CD4-positive, alpha-beta memory T cell (primary cell): ENCODE measurements around the gene BOD1L1. TPM values are rescaled to one million over a fixed set of nuclear protein-coding genes. Genes with fewer than 3 reads are reported as not detected.

Source experiments
- CTCF ChIA-PET: fragments of 350-600 bp; sonication (Branson Sonifier 250); formaldehyde crosslinking; loops from one replicate; lab custom pipeline; 2021; ENCODE audit warnings: inconsistent platforms; ENCODE audit not compliant: partially characterized antibody; lab: Charles Lee
- POLR2A ChIA-PET: fragments of 350-600 bp; sonication (Branson Sonifier 250); formaldehyde crosslinking; loops from one replicate; lab custom pipeline; 2021; ENCODE audit not compliant: partially characterized antibody; lab: Charles Lee
- DNase-seq, 5 donors: peaks; one replicate each; pipeline versions ENCODE4 v3.0.0 to v3.0.0-alpha.2; 2020 to 2022; ENCODE audit warnings: mixed read lengths in 1 of 5
- H3K27ac ChIP-seq: one replicate; pipeline ENCODE4 v1.7.0; 2013; ENCODE audit warnings: low read depth, low read length
- H3K27me3 ChIP-seq: 2 replicates; pipeline ENCODE4 v1.7.0; 2013; ENCODE audit warnings: mild to moderate bottlenecking, low read length, moderate library complexity; ENCODE audit not compliant: insufficient read depth
- H3K36me3 ChIP-seq: 2 replicates; pipeline ENCODE4 v1.7.0; 2013; ENCODE audit warnings: mild to moderate bottlenecking, low read length, moderate library complexity; ENCODE audit not compliant: insufficient read depth
- H3K4me1 ChIP-seq: 2 replicates; pipeline ENCODE4 v1.7.0; 2013; ENCODE audit warnings: mild to moderate bottlenecking, low read length, moderate library complexity; ENCODE audit not compliant: insufficient read depth
- H3K4me3 ChIP-seq, 2 donors: one replicate each; pipeline ENCODE4 v1.7.0; 2013; ENCODE audit warnings: low read length in 2 of 2, mild to moderate bottlenecking in 1 of 2
- H3K9me3 ChIP-seq, 2 donors: one replicate each; pipeline ENCODE4 v1.7.0; 2013; ENCODE audit warnings: low read length in 2 of 2, control low read depth in 1 of 2; ENCODE audit not compliant: control insufficient read depth in 1 of 2
- H3K27ac Mint-ChIP-seq, 7 donors: one replicate each; pipeline ENCODE4 v1.8.0; 2020 to 2021; ENCODE audit warnings: mixed read lengths in 7 of 7, mild to moderate bottlenecking in 6 of 7, inconsistent platforms in 3 of 7, moderate library complexity in 3 of 7
- H3K27me3 Mint-ChIP-seq, 2 donors: one replicate each; pipeline ENCODE4 v1.8.0; 2020 to 2021; ENCODE audit warnings: mixed read lengths in 2 of 2
- H3K36me3 Mint-ChIP-seq, 2 donors: one replicate each; pipeline ENCODE4 v1.8.0; 2020 to 2021; ENCODE audit warnings: mixed read lengths in 2 of 2, inconsistent platforms in 1 of 2, mild to moderate bottlenecking in 1 of 2
- H3K4me1 Mint-ChIP-seq, 4 donors: one replicate each; pipeline ENCODE4 v1.8.0; 2020 to 2021; ENCODE audit warnings: mixed read lengths in 4 of 4, mild to moderate bottlenecking in 1 of 4
- H3K4me3 Mint-ChIP-seq, 8 donors: one replicate each; pipeline ENCODE4 v1.8.0; 2020 to 2021; ENCODE audit warnings: mixed read lengths in 8 of 8, mild to moderate bottlenecking in 7 of 8, moderate library complexity in 6 of 8, inconsistent platforms in 3 of 8
- H3K9me3 Mint-ChIP-seq, 8 donors: one replicate each; pipeline ENCODE4 v1.8.0; 2020 to 2021; ENCODE audit warnings: mixed read lengths in 8 of 8, mild to moderate bottlenecking in 5 of 8, inconsistent platforms in 3 of 8, moderate library complexity in 1 of 8
- intact Hi-C: fragments of 100-400 bp; cut with micrococcal nuclease; formaldehyde crosslinking; loops from one replicate; pipeline ENCODE4 v1.15.1; 2023
- polyA plus RNA-seq, 2 donors: library from polyadenylated mRNA; unstranded; fragments of 300-500 nt; fragmentation: Illumina TruSeq; gene quantifications; one replicate each; pipeline ENCODE4 v1.2.3, GENCODE V29; 2021
- total RNA-seq, 2 experiments: library from RNA; stranded (reverse); gene quantifications; one replicate each; pipeline ENCODE4 v1.2.3, GENCODE V29; 2021

BOD1L1 gene
- total RNA-seq, result 10 to 100 TPM; 67.8 to 72.3 TPM
- 1 to 10 TPM in 1 of 2 donors, under 1 TPM in 1; 0.86 to 6.7 TPM for polyA plus RNA-seq

- POLR2A ChIA-PET, result interaction anchor here (1.0 to 2.6 kb wide), 4 partner anchors 26 to 1376 kb away, joined by 3 to 18 read pairs (median 5); no protein-coding TSS in a partner anchor
- intact Hi-C loops, result loop anchor here (1.0 kb wide), 3 partner anchors 27 to 1375 kb away; partner anchors contain the start of genes CPEB2 and RAB28
- H3K9me3 ChIP-seq, result no peaks in the 10 kb centered on the region
- Mint-ChIP-seq H3K27me3 (no peaks in the 10 kb centered on the region), H3K4me3 (peak within 1 kb of the TSS; percentile 94 to 98 (median 97)), H3K4me1 (peaks cover 30 to 57% (median 46%) of the 10 kb centered on the region in 4 donors), H3K27ac (peak within 1 kb of the TSS; percentile 93 to 99 (median 98)), H3K36me3 (peaks cover 4 to 20% of the 10 kb centered on the region in 2 donors), H3K9me3 (peaks cover 0 to 3% (median 0%) of the 10 kb centered on the region in 8 donors)
- peaks cover 41% of the 10 kb centered on the region for H3K4me1 ChIP-seq
- H3K27me3 ChIP-seq, result no peaks in the 10 kb centered on the region
- no peaks in the 10 kb centered on the region for H3K36me3 ChIP-seq
- peak; percentile 71 to 83 (median 78) for DNase-seq
- CTCF ChIA-PET, result interaction anchor here (1.0 to 3.2 kb wide), 3 partner anchors 14 to 37 kb away, joined by 3 to 42 read pairs (median 5); no protein-coding TSS in a partner anchor
- H3K4me3 ChIP-seq, result peak within 1 kb of the TSS; percentile 70 to 95
- peak within 1 kb of the TSS; percentile 81 for H3K27ac ChIP-seq
Observed at GRCh38 chr4:13627606-13628311, at the start of gene BOD1L1. TSS of gene BOD1L1 (minus strand) at chr4:13627725. CDS start at chr4:13627587, 138 bp downstream.

GRCh38 chr4:13674971-13675370 lies 47.4 kb upstream of the BOD1L1 start:
- no peaks in the 10 kb centered on the region for H3K36me3 ChIP-seq
- no peak overlapping the region for H3K27ac ChIP-seq
- DNase-seq, result no peak
- H3K27me3 ChIP-seq, result no peaks in the 10 kb centered on the region
- no peaks in the 10 kb centered on the region for H3K36me3 Mint-ChIP-seq
- ChIA-PET POLR2A (no interaction called here), CTCF (no interaction called here)
- peaks cover 7 to 47% (median 25%) of the 10 kb centered on the region in 8 donors for H3K9me3 Mint-ChIP-seq
- intact Hi-C loops, result no loop called here
- H3K27me3 Mint-ChIP-seq, result peaks cover 4 to 11% of the 10 kb centered on the region in 2 donors
- H3K9me3 ChIP-seq, result no peaks in the 10 kb centered on the region
- no peak overlapping the region for H3K27ac Mint-ChIP-seq
- H3K4me1 Mint-ChIP-seq, result no peaks in the 10 kb centered on the region
- no peaks in the 10 kb centered on the region for H3K4me1 ChIP-seq
- H3K4me3 ChIP-seq, result no peak overlapping the region
- no peak overlapping the region for H3K4me3 Mint-ChIP-seq

- H3K36me3 Mint-ChIP-seq, result no peaks in the 10 kb centered on the region
- Histone ChIP-seq H3K4me3 (no peak overlapping the region), H3K4me1 (no peaks in the 10 kb centered on the region), H3K27ac (no peak overlapping the region), H3K27me3 (no peaks in the 10 kb centered on the region), H3K36me3 (no peaks in the 10 kb centered on the region), H3K9me3 (no peaks in the 10 kb centered on the region)
- ChIA-PET CTCF (no interaction called here), POLR2A (no interaction called here)
- intact Hi-C loops, result no loop called here
- no peak overlapping the region for H3K4me3 Mint-ChIP-seq
- no peak for DNase-seq
- peaks cover 6 to 16% of the 10 kb centered on the region in 2 donors for H3K27me3 Mint-ChIP-seq
- H3K9me3 Mint-ChIP-seq, result peaks cover 2 to 29% (median 14%) of the 10 kb centered on the region in 8 donors
- no peak overlapping the region for H3K27ac Mint-ChIP-seq
- H3K4me1 Mint-ChIP-seq, result no peaks in the 10 kb centered on the region
Observed at GRCh38 chr4:13673167-13673566, 45.6 kb upstream of the BOD1L1 start.

GRCh38 chr4:13670456-13671160 lies 43.1 kb upstream of the BOD1L1 start:
- DNase-seq, result no peak
- Histone ChIP-seq H3K4me3 (no peak overlapping the region), H3K4me1 (no peaks in the 10 kb centered on the region), H3K27me3 (no peaks in the 10 kb centered on the region), H3K9me3 (no peaks in the 10 kb centered on the region), H3K27ac (no peak overlapping the region), H3K36me3 (no peaks in the 10 kb centered on the region)
- peaks cover 0 to 12% (median 6%) of the 10 kb centered on the region in 8 donors for H3K9me3 Mint-ChIP-seq
- intact Hi-C loops, result no loop called here
- H3K4me3 Mint-ChIP-seq, result no peak overlapping the region
- POLR2A ChIA-PET, result no interaction called here
- no peak overlapping the region for H3K27ac Mint-ChIP-seq
- CTCF ChIA-PET, result interaction anchor here (1.1 to 3.4 kb wide), 3 partner anchors 14 to 18 kb away, joined by 3 to 19 read pairs (median 7); no protein-coding TSS in a partner anchor
- no peaks in the 10 kb centered on the region for H3K4me1 Mint-ChIP-seq
- peaks cover 6 to 22% of the 10 kb centered on the region in 2 donors for H3K27me3 Mint-ChIP-seq
- H3K36me3 Mint-ChIP-seq, result no peaks in the 10 kb centered on the region

GRCh38 chr4:13665701-13666660 lies 38.5 kb upstream of the BOD1L1 start:
- no peaks in the 10 kb centered on the region for H3K36me3 Mint-ChIP-seq
- Histone ChIP-seq H3K27me3 (no peaks in the 10 kb centered on the region), H3K4me3 (no peak overlapping the region), H3K36me3 (no peaks in the 10 kb centered on the region), H3K27ac (no peak overlapping the region), H3K4me1 (no peaks in the 10 kb centered on the region), H3K9me3 (no peaks in the 10 kb centered on the region)
- H3K4me3 Mint-ChIP-seq, result no peak overlapping the region
- peaks cover 3 to 11% of the 10 kb centered on the region in 2 donors for H3K27me3 Mint-ChIP-seq
- no peak overlapping the region for H3K27ac Mint-ChIP-seq
- ChIA-PET CTCF (interaction anchor here (0.8 kb wide), 1 partner anchor 11 kb away, joined by 3 read pairs; no protein-coding TSS in a partner anchor), POLR2A (no interaction called here)
- no peaks in the 10 kb centered on the region for H3K9me3 Mint-ChIP-seq
- intact Hi-C loops, result no loop called here
- no peak for DNase-seq
- no peaks in the 10 kb centered on the region for H3K4me1 Mint-ChIP-seq

GRCh38 chr4:13659341-13660070 lies 32.0 kb upstream of the BOD1L1 start:
- ChIA-PET POLR2A (no interaction called here), CTCF (interaction anchor here (1.3 kb wide), 1 partner anchor 9 kb away, joined by 4 read pairs; no protein-coding TSS in a partner anchor)
- H3K27me3 Mint-ChIP-seq, result peaks cover 0 to 2% of the 10 kb centered on the region in 2 donors
- peaks cover 7 to 14% (median 9%) of the 10 kb centered on the region in 4 donors for H3K4me1 Mint-ChIP-seq
- no peaks in the 10 kb centered on the region for H3K9me3 Mint-ChIP-seq
- intact Hi-C loops, result no loop called here
- H3K27me3 ChIP-seq, result no peaks in the 10 kb centered on the region
- H3K4me1 ChIP-seq, result peaks cover 7% of the 10 kb centered on the region
- no peak for DNase-seq
- no peak overlapping the region for H3K4me3 Mint-ChIP-seq
- H3K27ac Mint-ChIP-seq, result no peak overlapping the region
- no peak overlapping the region for H3K4me3 ChIP-seq
- no peaks in the 10 kb centered on the region for H3K36me3 ChIP-seq
- no peaks in the 10 kb centered on the region for H3K36me3 Mint-ChIP-seq
- H3K27ac ChIP-seq, result no peak overlapping the region
- H3K9me3 ChIP-seq, result no peaks in the 10 kb centered on the region
